Keratinocyte (primary cell): ENCODE results near the gene SPTLC2.

Experiments used
- CTCF ChIP-seq, 3 experiments: IDR thresholded peaks in 1 of 3; conservative IDR thresholded peaks in 1 of 3; optimal IDR thresholded peaks in 1 of 3; 2 replicates in 2 of 3; 3 replicates in 1 of 3; pipeline versions ENCODE3 to v1.5.1; 2011; ENCODE audit warnings: low read length in 3 of 3, mild to moderate bottlenecking in 3 of 3, moderate library complexity in 2 of 3, control low read depth in 1 of 3, inconsistent platforms in 1 of 3; ENCODE audit not compliant: insufficient read depth in 2 of 3; ENCODE audit errors: extremely low read depth in 1 of 3
- EZH2 ChIP-seq: IDR thresholded peaks from one replicate; pipeline ENCODE4 v1.6.1; 2012; ENCODE audit warnings: inconsistent platforms, mild to moderate bottlenecking, low read length, moderate library complexity

- TF ChIP-seq EZH2 (no peak), CTCF (optimal IDR thresholded peaks at IDR 0.05 in 1 of 3, IDR thresholded peaks at IDR 0.05 in 1 of 3, conservative IDR thresholded peaks at IDR 0.05 in 1 of 3; ENCODE audit: extremely low read depth in 1 of 3, insufficient read depth in 2 of 3, low read length in 3 of 3) (no peak)
Observed at GRCh38 chr14:77469539-77469938, 146.9 kb downstream of the SPTLC2 start.
